ENCODE data around the gene PRUNE1.

PRUNE1 gene

DNA sequence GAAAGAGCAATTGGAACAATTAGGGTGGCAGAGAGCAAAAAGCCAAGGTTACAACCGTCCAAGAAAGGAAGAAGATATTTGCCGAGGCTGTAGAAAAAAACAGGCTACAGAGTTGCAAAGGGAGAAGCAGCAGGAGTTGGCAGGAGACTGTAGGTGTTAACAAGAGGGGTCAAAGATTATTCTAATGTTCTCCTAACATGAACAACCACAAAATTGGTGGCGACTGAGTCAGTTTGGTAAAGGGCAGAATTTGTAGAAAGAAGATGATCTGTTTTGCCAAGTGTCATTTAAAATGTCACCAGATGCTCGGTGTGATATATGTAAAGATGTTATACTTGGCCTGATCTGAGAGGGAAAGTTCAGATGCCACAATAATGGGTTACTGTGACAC, 401 bp upstream of the PRUNE1 start:
- no peak for DNase-seq

DNA sequence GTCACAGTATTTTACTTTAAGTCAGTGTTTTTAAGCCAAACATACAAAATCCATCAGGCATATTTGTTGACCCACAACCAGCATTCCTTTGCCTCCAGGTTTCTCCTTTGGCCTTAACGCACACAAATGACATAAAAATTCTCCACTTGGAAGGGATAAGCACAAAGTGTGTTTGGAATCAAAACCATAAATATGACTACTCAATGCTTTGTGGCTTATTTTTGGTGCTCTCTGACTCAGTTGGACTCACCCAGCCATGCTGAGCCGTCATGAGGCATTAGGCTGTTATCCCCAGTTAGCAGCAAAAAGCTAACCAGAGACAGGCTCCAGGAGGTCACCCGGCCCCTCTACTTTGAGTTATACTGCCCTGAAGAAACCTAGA, 948 bp downstream of the PRUNE1 start:
- no peak for DNase-seq

DNA sequence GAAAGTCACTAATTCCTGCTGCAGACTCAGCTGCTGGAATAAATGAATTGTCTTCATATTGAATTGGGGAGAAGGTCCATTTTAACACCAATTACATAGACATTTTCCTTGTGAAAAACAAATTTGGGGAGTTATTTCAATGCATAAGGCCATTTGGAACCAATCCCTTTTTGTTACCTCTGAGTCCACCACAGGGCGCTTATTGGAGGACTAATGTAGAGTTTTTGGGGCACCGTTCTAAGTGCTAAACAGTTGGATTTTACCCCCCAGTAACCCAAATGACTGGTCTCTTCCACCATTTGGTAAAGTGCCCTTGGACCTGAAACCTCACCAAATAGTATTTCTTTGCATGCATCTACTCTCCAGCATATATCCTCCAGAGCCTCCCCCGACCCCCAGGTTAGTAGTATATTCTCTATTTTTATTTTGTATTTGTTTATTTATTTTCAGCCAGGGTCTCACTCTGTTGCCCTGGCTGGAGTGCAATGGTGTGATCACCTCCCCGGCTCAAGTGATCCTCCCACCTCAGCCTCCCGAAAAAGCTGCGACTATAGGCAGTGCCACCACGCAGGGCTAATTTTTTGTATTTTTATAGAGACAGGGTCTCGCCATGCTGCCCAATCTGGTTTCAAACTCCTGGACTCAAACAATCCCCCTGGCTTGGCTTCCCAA, 1.6 kb downstream of the PRUNE1 start:
- no peak for DNase-seq

DNA sequence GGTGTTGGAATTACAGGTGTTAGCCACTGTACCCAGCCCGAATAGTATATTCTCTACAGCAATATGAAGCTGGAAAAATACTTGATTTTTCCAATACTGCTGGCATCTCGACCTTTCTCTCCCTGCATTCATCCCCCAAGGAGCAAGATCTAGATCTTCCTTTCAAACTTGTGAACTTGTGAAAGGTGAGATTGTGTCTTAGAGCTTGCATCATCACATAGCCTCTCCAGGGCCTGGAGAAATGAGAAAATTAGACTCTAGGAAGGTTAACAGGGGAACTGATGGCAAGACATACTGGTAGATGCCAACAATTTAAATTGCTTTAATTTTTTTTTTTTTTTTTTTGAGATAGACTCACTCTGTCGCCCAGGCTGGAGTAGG, 2.1 kb downstream of the PRUNE1 start:
- no peak for DNase-seq

DNA sequence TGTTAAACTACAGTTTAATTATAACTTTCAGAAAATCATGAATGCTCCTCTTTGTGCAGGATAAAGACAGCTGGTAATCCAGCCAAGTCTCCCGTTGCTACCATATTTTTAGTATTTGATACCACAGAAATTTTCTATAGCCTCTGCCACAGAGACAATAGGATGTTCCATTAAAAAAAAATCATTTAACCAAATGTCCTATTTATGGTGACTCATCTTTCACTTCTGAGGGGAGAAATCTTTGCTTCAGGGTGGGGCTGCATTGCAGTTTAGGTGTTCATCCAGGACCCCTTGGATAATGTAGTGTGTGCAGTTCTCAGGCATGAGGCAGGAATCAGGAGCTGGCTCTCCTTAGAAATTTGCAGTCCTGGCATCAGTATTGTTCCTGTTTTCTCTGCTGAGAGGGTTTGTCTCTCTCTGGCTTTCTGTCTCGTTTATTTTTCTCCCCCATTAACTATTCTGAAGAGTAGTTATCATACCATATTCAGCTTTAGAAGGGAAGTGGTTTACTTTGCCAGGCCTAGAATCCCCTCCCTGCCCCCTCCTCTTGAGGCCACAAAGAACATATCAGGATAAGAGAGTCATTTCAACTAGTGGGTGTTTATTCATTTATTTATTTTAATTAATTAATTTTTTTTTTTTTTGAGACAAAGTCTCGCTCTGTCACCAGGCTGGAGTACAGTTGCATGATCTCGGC, 3.1 kb downstream of the PRUNE1 start:
- DNase-seq = peak; percentile 88

DNA sequence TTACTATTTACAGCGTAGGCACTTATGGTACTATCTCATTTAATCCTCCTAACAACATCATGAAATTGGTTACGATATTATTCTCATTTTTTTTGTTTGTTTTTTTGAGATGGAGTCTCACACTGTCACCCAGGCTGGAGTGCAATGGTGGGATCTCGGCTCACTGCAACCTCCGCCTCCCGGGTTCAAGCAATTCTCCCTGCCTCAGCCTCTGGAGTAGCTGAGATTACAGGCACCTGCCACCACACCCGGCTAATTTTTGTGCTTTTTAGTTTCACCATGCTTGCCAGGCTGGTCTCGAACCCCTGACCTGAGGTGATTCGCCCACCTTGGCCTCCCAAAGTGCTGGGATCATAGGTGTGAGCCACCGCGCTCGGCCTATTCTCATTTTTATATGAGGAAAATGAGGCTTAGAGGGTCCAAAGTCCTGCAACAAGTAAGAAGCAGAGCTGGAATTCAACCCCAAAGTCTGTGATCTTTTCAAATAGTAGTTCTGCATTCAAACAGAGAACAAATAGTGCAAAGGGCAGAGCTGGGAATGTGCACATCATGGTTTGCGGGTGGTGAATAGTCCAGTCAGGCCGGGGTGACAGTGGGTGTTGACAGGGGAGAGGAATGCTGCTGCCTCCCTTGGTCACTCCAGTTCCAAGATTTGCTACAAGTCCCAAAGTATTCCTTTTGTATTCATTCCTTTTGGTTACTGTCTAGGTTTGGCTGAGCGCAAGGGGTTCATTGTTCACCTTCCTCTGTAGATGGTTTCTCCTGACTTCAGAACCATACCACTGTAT, 4.6 kb downstream of the PRUNE1 start:
- DNase-seq = no peak

DNA sequence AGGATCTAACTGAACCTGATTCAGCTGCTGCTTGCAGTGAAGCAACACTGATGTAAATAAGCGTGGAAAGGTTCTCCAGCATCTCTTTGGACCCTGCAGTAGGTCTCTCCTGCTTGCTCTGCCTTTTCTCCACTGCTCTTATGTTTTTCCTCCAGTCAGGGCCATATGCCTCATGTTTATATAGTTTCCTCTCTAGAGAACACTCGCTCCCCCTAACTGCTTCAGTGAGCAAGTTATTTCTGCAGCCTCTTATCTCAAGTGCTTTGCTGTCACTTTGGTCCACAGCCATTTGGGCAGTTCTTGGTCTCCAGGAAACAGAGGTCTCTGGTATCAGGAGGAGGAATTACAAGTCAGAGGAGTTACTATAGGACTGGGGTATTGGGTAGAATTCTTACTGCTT, 5.3 kb downstream of the PRUNE1 start:
- DNase-seq = peak; percentile 94

DNA sequence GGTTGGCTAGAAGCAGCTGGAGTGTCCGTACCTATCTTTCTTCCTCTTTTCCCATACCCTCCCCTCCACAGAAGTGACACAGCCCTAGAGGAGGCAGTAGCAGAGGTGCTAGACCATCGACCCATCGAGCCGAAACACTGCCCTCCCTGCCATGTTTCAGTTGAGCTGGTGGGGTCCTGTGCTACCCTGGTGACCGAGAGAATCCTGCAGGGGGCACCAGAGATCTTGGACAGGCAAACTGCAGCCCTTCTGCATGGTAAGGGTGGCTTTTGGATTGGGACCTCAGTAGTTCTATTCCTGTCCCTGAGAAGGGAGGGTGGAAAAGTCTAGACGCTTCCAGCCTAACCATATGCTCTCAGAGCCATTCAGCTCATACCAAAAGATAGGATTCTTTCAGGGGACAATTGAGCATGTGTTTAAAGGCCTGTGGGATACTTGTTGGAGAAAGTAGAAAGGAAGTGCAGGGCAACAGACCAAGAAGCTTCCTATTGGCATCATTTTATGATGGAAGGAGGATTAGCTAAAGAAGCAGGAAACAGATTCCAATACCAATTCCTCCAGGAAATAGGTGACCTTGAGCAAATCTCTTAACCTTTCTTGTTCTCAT, 16.4 kb downstream of the PRUNE1 start:
- DNase-seq = peak; percentile 92

DNA sequence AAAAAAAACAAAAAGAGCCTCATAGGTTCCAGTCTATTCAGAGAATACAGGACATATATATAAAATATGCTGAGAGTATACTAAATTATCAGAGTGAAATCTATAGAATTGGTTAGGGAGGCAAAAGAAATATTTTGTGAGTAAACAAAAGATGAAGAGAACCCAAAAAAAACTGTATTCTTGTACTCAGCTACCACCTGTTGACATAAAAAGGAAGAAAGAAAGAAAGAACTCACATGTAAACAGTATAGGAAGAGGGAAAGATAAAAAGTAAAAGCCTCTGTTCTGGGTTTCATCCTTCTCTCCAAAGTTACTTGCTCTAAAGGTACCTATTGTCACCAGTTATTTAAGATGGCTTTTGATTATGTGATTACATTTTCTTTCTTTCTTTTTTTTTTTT, 18.2 kb downstream of the PRUNE1 start:
- no peak for DNase-seq

DNA sequence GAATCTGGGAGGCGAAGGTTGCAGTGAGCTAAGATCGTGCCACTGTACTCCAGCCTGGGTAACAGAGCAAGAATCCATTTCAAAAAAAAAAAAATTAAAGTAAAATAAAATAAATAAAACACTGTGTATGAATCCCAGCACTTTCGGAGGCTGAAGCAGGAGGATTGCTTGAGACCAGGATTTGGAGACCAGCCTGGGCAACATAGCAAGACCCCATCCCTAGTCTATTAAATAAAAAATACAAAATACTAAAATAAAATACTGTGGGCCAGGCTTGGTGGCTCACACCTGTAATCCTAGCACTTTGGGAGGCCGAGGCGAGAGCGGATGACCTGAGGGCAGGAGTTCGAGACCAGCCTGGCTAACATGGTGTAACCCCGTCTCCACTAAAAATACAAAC, 23.9 kb downstream of the PRUNE1 start:
- DNase-seq = no peak

DNA sequence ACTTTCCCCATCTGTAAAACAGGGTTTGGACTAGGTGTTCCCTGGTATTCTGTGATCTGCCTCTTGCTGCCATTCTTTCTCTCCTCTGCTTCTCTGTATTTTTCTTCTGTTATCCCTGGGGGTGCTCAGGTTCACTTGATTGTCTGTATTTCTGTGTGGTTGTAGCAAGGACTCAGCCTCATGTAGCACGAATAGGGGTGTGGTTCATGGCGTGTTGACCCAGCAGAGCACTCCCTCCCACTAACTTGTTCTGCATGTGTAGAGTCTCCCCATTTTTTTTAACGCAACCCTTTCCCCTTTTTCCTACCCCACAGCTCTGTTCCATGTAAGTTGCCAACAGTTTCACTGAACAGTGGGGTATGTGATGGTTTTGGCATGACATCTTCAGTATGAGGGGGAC, 26.9 kb downstream of the PRUNE1 start:
- DNase-seq = no peak

DNA sequence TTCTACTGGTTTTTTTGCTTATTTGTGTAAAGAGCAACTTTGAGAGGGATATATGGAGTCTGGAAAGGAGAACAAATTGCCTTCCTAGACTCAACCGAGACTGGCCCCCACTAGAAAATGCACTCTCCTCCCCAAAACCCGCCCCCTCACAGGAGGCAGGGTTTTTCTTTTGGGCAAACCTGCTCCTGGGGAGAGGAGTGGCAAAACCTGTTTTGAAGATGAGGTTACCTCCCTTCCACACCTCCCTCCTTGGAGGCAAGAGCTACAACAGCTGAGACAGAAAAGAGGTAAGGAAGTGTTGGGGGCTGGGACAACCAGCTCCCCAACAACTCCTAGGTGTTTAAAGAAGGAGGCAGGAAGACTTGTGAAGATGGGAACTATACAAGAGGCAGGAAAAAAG, 28.1 kb downstream of the PRUNE1 start, which contains the start of gene BNIPL:
Gene BNIPL (plus strand): TSS at position 231 of the 400 bp plus-strand sequence. CDS start 140 bp downstream, at position 371.
- DNase-seq = no peak

DNA sequence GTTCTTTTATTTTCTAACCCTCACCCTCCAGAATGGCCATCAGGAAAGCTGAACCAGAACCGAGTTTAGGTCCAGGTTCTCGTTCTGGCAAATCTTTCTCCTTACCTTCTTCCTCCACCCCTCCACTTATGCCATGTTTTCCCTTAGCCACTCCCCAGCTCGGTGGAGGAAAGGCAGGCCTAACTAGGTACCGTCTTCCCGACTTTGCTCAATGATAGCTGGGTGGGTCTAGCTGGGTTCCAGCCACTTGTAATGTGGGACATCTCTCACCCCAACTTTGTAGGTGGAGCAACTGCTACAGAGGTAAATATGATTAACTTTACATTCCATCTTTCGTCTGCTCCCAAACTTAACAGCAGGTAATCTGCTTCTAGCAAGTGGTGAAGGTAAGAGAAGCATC, 28.8 kb downstream of the PRUNE1 start:
- DNase-seq = no peak

DNA sequence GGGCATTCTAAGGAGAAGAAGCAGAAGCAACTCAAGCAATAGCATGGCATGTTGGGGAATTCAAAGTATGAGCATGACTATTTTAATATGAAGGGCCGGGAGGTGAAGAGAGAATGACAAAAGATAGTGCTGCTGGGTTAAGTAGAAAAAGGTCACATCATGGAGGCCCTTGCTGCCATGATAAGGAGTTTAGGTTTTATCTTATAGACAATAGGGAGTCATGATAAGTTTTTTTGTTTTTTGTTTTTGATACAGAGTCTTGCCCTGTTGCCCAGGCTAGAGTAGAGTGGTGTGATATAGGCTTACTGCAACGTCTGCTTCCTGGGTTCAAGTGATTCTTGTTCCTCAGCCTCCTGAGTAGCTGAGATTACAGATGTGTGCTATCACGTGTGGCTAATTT, 31.3 kb downstream of the PRUNE1 start:
- DNase-seq = peak; percentile 32

DNA sequence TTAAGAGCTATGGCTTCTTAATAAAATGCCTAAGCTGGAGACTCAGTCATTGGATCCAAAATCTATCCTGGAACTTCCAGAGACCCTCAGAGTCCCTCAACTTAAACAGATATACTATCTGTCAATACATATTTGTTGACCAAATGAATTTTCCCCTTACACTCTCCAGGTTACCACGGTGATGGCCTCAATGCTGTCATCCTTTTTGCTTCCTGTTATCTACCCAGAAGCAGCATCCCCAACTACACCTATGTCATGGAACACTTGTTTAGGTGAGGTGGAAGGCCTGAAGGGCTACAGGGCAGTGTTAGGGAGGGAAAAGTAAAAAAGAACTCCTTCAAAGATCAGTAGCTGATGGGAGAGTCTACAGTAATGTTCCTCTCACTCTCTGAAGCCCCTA, 34.9 kb downstream of the PRUNE1 start:
- no peak for DNase-seq

DNA sequence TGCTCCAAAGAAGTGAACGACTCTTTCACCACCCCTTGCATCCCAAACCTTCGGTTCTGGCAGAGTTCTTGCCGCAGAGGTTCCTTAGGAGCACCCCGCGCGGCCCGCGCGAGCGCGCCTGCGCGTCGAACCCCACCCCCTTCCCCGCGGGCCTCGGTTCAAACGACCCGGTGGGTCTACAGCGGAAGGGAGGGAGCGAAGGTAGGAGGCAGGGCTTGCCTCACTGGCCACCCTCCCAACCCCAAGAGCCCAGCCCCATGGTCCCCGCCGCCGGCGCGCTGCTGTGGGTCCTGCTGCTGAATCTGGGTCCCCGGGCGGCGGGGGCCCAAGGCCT, 39.3 kb downstream of the PRUNE1 start, which contains the start of gene C1orf56:
Gene C1orf56 (plus strand): TSS at position 161 of the 334 bp plus-strand sequence. CDS start 97 bp downstream, at position 258.
- DNase-seq = peak; percentile 78

DNA sequence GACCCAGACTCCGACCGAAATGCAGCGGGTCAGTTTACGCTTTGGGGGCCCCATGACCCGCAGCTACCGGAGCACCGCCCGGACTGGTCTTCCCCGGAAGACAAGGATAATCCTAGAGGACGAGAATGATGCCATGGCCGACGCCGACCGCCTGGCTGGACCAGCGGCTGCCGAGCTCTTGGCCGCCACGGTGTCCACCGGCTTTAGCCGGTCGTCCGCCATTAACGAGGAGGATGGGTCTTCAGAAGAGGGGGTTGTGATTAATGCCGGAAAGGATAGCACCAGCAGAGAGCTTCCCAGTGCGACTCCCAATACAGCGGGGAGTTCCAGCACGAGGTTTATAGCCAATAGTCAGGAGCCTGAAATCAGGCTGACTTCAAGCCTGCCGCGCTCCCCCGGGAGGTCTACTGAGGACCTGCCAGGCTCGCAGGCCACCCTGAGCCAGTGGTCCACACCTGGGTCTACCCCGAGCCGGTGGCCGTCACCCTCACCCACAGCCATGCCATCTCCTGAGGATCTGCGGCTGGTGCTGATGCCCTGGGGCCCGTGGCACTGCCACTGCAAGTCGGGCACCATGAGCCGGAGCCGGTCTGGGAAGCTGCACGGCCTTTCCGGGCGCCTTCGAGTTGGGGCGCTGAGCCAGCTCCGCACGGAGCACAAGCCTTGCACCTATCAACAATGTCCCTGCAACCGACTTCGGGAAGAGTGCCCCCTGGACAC, 39.8 kb downstream of the PRUNE1 start:
- peak; percentile 91 for DNase-seq

DNA sequence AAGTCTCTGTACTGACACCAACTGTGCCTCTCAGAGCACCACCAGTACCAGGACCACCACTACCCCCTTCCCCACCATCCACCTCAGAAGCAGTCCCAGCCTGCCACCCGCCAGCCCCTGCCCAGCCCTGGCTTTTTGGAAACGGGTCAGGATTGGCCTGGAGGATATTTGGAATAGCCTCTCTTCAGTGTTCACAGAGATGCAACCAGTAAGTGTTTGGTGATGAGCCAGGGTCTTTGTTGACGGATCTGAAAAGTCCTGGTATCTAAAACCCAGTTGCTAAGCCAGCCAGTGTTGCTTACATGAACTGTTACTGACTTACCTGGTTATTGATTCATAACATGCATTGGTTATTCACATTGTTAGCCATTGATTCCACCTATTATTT, 40.4 kb downstream of the PRUNE1 start:
- DNase-seq = no peak

DNA sequence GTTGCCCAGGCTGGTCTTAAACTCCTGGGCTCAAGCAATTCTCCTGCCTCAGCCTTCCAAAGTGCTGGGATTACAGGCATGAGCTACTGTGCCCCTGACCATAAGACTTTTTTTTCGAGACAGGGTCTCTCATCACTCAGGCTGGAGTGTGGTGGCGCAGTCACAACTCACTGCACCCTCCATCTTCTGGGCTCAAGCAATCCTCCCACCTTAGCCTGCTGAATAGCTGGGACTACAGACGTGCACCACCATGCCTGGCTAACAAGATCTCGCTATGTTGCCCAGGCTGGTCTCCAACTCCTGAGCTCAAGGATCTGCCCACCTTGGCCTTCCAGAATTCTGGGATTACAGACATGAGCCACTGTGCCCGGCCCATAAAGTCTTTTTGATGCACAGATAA, 41.2 kb downstream of the PRUNE1 start:
- DNase-seq = no peak

DNA sequence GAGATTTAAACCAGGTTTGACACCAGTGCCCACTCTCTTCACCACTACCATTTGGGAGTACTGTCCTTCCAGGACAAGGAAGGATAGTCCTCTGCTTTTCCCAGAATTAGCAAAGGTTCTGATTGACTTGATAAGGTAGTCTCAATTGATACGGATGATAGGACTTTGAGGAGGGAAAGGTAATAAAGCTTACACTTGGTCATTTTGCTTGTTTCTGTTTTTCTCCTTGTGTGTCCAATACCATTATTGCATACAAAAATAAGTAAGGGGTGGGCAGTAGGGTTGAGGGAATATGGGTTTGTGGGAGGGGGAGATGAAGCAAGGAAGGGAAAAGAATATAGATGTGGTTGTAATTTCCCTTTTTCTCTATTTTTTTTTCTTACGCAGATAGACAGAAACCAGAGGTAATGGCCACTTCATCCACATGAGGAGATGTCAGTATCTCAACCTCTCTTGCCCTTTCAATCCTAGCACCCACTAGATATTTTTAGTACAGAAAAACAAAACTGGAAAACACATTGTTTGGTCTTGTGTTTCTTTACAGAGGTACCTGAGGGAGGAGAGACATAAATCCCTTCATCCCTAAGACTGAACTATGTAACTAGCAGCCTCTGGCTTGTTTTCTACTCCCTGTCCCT, 41.9 kb downstream of the PRUNE1 start:
- no peak for DNase-seq

DNA sequence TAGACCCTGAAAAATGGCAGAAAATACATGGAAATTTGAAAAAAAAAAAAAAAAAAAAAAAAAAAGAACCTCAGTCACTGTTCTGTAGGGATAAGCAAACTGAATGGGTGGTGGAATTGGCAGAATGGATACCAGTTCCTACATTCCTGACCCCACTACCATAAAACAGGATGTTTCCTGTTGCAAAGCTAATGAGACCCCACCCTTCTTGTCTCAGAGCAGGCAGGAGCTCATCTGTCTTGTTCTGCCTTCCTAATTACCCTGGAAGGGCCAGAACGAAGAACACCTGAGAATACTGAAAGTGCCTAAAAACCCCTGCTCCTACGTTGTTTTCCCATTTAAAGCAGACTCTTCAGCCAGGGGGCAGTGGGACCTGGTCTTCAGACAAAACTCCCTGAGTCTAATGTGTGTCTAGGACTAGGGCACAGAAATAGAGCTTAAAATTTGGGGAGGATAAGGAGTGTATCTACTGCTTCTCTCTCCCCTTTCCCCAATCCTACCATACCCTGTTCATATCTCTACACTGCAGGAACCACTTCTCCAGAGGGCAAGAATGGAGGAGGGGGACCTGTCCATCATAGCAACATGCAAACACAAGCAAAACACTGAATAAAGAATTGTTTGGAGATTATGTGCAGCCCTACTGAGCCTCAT, 43.2 kb downstream of the PRUNE1 start:
- peak; percentile 45 for DNase-seq

Measured in hematopoietic multipotent progenitor cell treated with erythropoietin and hydrocortisone succinate and interleukin-3 and kit ligand, for 4 days (in vitro differentiated cells).